Loucy (cell line): ENCODE results near the gene KLF6.

Experiments used
- CTCF ChIP-seq: fragments of 200-600 bp; sonication (generic); conservative IDR thresholded peaks from 2 replicates; pipeline ENCODE4 v1.5.1; 2014; ENCODE audit warnings: mild to moderate bottlenecking, antibody characterized with exemption, low read length
- EZH2phosphoT487 ChIP-seq: fragments of 200-600 bp; IDR thresholded peaks from 2 replicates; pipeline ENCODE4 v1.6.1; 2018; ENCODE audit warnings: antibody characterized with exemption, mild to moderate bottlenecking, moderate library complexity, borderline replicate concordance

- no peak for TF ChIP-seq CTCF
- no peak for TF ChIP-seq EZH2phosphoT487
Observed at GRCh38 chr10:3807928-3808496, 23.0 kb upstream of the KLF6 start.
